ENCODE measurements around the gene ROCK2. TPM values are rescaled to one million over a fixed set of nuclear protein-coding genes. Genes with fewer than 3 reads are reported as not detected.

Gene ROCK2
- total RNA-seq, 3 donors from 2014 or later (not counting 1 experiment from before 2014, with no cell fraction given) = 19.9 to 28.2 (median 21.9) TPM

DNA sequence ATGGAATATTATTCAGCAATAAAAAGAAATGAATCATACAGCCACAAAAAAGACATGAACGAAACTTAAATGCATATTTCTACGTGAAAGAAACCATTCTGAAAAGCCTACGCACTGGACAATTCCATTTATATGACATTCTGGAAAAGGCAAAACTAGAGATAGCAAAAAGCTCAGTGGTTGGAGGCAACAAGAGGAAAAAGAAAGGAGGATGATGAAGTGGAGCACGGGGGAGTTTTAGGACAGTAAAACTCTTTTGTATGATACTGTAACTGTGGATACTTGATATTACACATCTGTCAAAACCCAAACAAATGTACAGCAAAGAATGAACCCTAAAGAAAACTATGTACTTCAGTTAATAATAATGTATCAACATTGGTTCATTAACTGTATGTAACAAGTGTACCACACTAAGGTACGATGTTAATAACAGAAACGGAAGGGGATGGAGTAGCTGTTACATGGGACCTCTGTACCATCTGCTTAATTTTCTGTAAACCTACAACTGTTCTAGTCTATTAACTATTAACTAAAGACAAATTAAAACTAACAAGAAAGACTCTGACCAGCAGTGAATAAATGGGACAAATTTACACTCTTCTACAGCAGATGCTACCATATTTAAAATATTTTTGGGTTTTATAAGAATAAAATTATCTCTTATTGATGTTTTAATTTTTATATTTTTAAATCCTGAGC is 31.5 kb downstream of the ROCK2 start:
- Mint-ChIP-seq H3K27me3 (ENCODE audit: low read depth in 2 of 2) (no peaks in the 10 kb centered on the region), H3K36me3 (no peaks in the 10 kb centered on the region), H3K9me3 (no peaks in the 10 kb centered on the region), H3K27ac (no peak overlapping the region), H3K4me1 (peaks cover 30% of the 10 kb centered on the region in 2 donors), H3K4me3 (no peak overlapping the region)
- Histone ChIP-seq H3K9me3 (ENCODE audit: control insufficient read depth, insufficient read depth, low read length) (no peaks in the 10 kb centered on the region), H3K4me1 (ENCODE audit: control insufficient read depth, insufficient read depth, low read length) (no peaks in the 10 kb centered on the region), H3K27me3 (ENCODE audit: control insufficient read depth, insufficient read depth, low read length) (no peaks in the 10 kb centered on the region), H3K4me3 (ENCODE audit: low read length) (no peak overlapping the region), H3K27ac (ENCODE audit: low read length) (no peak overlapping the region), H3K36me3 (ENCODE audit: control insufficient read depth, insufficient read depth, low read length) (no peaks in the 10 kb centered on the region)
- no peak for DNase-seq
- ATAC-seq = no peak
- intact Hi-C loops (cut with micrococcal nuclease) = no loop called here
- WGBS (ENCODE audit: insufficient coverage) = 100% methylated on average over 5 of the region's 6 CpGs
- TF ChIP-seq CTCF (IDR thresholded peaks at IDR 0.05) = no peak

DNA sequence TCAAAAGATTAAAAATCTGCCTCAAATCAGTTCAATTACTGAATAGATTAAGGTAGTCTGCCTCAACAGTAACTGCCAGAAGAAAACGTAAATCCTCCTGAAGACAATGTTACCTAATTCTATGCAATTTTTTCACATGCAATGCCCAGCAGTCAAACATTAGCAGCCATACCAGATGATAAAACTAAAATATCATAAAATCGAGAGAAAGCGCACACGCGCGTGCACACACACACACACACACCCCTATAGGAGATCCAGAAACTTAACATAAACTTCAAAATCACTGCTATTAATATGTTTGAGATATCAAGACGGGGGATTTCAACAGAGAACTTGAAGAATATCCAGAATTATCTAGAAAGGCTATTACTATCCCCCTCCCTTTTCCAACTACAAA is 32.9 kb downstream of the ROCK2 start:
- no peaks in the 10 kb centered on the region for H3K27me3 ChIP-seq (ENCODE audit: control insufficient read depth, insufficient read depth, low read length)
- H3K9me3 ChIP-seq (ENCODE audit: control insufficient read depth, insufficient read depth, low read length) = no peaks in the 10 kb centered on the region
- H3K4me1 ChIP-seq (ENCODE audit: control insufficient read depth, insufficient read depth, low read length) = no peaks in the 10 kb centered on the region
- no peak for TF ChIP-seq CTCF (IDR thresholded peaks at IDR 0.05)
- H3K27me3 Mint-ChIP-seq (ENCODE audit: low read depth in 2 of 2) = no peaks in the 10 kb centered on the region
- 47% methylated on average over 2 of the region's 7 CpGs for WGBS (ENCODE audit: insufficient coverage)
- intact Hi-C loops (cut with micrococcal nuclease) = no loop called here
- H3K27ac ChIP-seq (ENCODE audit: low read length) = no peak overlapping the region
- peaks cover 25 to 32% of the 10 kb centered on the region in 2 donors for H3K4me1 Mint-ChIP-seq
- H3K27ac Mint-ChIP-seq = no peak overlapping the region
- H3K36me3 ChIP-seq (ENCODE audit: control insufficient read depth, insufficient read depth, low read length) = no peaks in the 10 kb centered on the region
- no peak for ATAC-seq
- H3K9me3 Mint-ChIP-seq = no peaks in the 10 kb centered on the region
- H3K36me3 Mint-ChIP-seq = no peaks in the 10 kb centered on the region
- DNase-seq = no peak
- no peak overlapping the region for H3K4me3 ChIP-seq (ENCODE audit: low read length)
- no peak overlapping the region for H3K4me3 Mint-ChIP-seq

DNA sequence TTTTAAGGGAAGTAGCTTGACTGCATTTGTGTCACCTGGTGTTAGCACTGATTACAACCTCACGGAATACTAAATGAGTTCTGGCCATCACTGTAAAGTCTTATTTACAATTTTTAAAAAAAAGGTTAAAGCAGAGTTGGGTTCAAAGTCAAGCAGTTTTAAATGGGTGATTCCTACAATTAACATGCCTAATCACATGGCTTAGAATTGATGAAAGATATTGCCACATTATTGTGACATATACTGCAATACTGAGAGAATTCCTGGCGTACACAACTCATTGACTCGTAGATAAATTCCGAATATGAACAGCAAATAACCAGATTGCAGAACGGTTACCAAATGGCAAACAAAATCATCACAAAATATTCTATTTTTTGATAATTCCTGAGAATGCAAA is 34.2 kb downstream of the ROCK2 start:
- no peaks in the 10 kb centered on the region for H3K27me3 Mint-ChIP-seq (ENCODE audit: low read depth in 2 of 2)
- H3K27me3 ChIP-seq (ENCODE audit: control insufficient read depth, insufficient read depth, low read length) = no peaks in the 10 kb centered on the region
- H3K4me1 Mint-ChIP-seq = peaks cover 26 to 40% of the 10 kb centered on the region in 2 donors
- H3K36me3 Mint-ChIP-seq = no peaks in the 10 kb centered on the region
- ATAC-seq (no peak), DNase-seq (no peak)
- intact Hi-C loops (cut with micrococcal nuclease) = no loop called here
- WGBS (ENCODE audit: insufficient coverage) = 70% methylated on average over 4 of the region's 5 CpGs
- no peaks in the 10 kb centered on the region for H3K9me3 ChIP-seq (ENCODE audit: control insufficient read depth, insufficient read depth, low read length)
- no peak overlapping the region for H3K27ac Mint-ChIP-seq
- no peaks in the 10 kb centered on the region for H3K4me1 ChIP-seq (ENCODE audit: control insufficient read depth, insufficient read depth, low read length)
- H3K27ac ChIP-seq (ENCODE audit: low read length) = no peak overlapping the region
- H3K4me3 ChIP-seq (ENCODE audit: low read length) = no peak overlapping the region
- H3K36me3 ChIP-seq (ENCODE audit: control insufficient read depth, insufficient read depth, low read length) = no peaks in the 10 kb centered on the region
- no peak for TF ChIP-seq CTCF (IDR thresholded peaks at IDR 0.05)
- H3K4me3 Mint-ChIP-seq = no peak overlapping the region
- no peaks in the 10 kb centered on the region for H3K9me3 Mint-ChIP-seq

DNA sequence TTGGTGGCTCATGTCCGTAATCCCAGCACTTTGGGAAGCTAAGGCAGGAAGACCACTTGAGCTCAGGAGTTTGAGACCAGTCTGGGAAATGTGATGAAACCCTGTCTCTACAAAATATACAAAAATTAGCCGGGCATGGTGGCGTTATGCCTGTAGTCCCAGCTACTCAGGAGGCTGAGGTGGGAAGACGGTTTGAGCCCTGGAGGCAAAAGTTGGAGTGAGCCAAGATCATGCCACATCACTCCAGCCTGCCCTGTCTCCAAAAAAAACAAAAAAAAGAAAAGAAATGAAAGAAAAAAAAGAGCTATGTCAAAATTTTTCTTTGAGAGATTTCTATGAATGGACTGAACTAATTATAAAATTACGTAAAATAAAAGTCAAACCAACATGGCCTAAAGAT is 34.7 kb downstream of the ROCK2 start:
- Histone ChIP-seq H3K36me3 (ENCODE audit: control insufficient read depth, insufficient read depth, low read length) (no peaks in the 10 kb centered on the region), H3K4me1 (ENCODE audit: control insufficient read depth, insufficient read depth, low read length) (no peaks in the 10 kb centered on the region), H3K9me3 (ENCODE audit: control insufficient read depth, insufficient read depth, low read length) (no peaks in the 10 kb centered on the region), H3K27me3 (ENCODE audit: control insufficient read depth, insufficient read depth, low read length) (no peaks in the 10 kb centered on the region), H3K4me3 (ENCODE audit: low read length) (no peak overlapping the region), H3K27ac (ENCODE audit: low read length) (no peak overlapping the region)
- Mint-ChIP-seq H3K27me3 (ENCODE audit: low read depth in 2 of 2) (no peaks in the 10 kb centered on the region), H3K4me1 (peaks cover 26 to 40% of the 10 kb centered on the region in 2 donors), H3K36me3 (no peaks in the 10 kb centered on the region), H3K27ac (no peak overlapping the region), H3K9me3 (no peaks in the 10 kb centered on the region), H3K4me3 (no peak overlapping the region)
- 90% methylated on average over 2 of the region's 5 CpGs for WGBS (ENCODE audit: insufficient coverage)
- DNase-seq (no peak), ATAC-seq (no peak)
- no peak for TF ChIP-seq CTCF (IDR thresholded peaks at IDR 0.05)
- intact Hi-C loops (cut with micrococcal nuclease) = no loop called here
